DOHH2 (cell line): Measurements from ENCODE around the gene LNX2.

Source experiments
- H3F3A ChIP-seq: fragments of 200-600 bp; sonication (generic), shearing (Covaris generic); 2 replicates; pipeline ENCODE4 v1.6.0; 2016; ENCODE audit warnings: antibody characterized with exemption, mild to moderate bottlenecking; ENCODE audit not compliant: control insufficient read depth, insufficient read depth
- H3K27ac ChIP-seq: fragments of 200-600 bp; sonication (generic); 2 replicates; pipeline ENCODE4 v1.5.1; 2014; ENCODE audit warnings: low read depth, mild to moderate bottlenecking, low read length, moderate library complexity
- H3K27me3 ChIP-seq: fragments of 200-600 bp; sonication (generic); 2 replicates; pipeline ENCODE4 v1.6.1; 2014; ENCODE audit warnings: mild to moderate bottlenecking, low read length, mixed read lengths; ENCODE audit not compliant: control insufficient read depth
- H3K36me3 ChIP-seq: fragments of 200-600 bp; sonication (generic); 2 replicates; pipeline ENCODE4 v1.6.1; 2014; ENCODE audit warnings: mild to moderate bottlenecking, low read length, moderate library complexity, mixed read lengths; ENCODE audit not compliant: control insufficient read depth
- H3K4me1 ChIP-seq: fragments of 200-600 bp; sonication (generic); 2 replicates; pipeline ENCODE4 v1.6.1; 2014; ENCODE audit warnings: mild to moderate bottlenecking, low read length, mixed read lengths; ENCODE audit not compliant: control insufficient read depth
- H3K4me2 ChIP-seq: fragments of 200-600 bp; sonication (generic); 2 replicates; pipeline ENCODE4 v1.6.0; 2014; ENCODE audit warnings: mild to moderate bottlenecking, low read length, moderate library complexity
- H3K4me3 ChIP-seq: fragments of 200-600 bp; sonication (generic); 2 replicates; pipeline ENCODE4 v1.5.1; 2014; ENCODE audit warnings: mild to moderate bottlenecking, low read length, mixed read lengths
- H3K79me2 ChIP-seq: fragments of 200-600 bp; sonication (generic); 2 replicates; pipeline ENCODE4 v1.6.1; 2014; ENCODE audit warnings: mild to moderate bottlenecking, low read length, mixed read lengths; ENCODE audit not compliant: control insufficient read depth
- H3K9me2 ChIP-seq: fragments of 200-600 bp; sonication (generic); replicated peaks from 2 replicates; pipeline ENCODE4 v1.6.1; 2014; ENCODE audit warnings: mild to moderate bottlenecking, low read length, mixed read lengths; ENCODE audit not compliant: control insufficient read depth
- H3K9me3 ChIP-seq: fragments of 200-600 bp; sonication (generic); 2 replicates; pipeline ENCODE4 v1.6.1; 2014; ENCODE audit warnings: antibody characterized with exemption, low read length, mixed read lengths; ENCODE audit not compliant: control insufficient read depth, insufficient read depth
- H4K20me1 ChIP-seq: fragments of 200-600 bp; sonication (generic); 2 replicates; pipeline ENCODE4 v1.6.0; 2014; ENCODE audit warnings: low read depth, mild to moderate bottlenecking, antibody characterized with exemption, low read length, moderate library complexity; ENCODE audit not compliant: control insufficient read depth, insufficient read depth
- EZH2phosphoT487 ChIP-seq: fragments of 200-600 bp; sonication (generic); IDR thresholded peaks from 2 replicates; pipeline ENCODE4 v1.6.1; 2017; ENCODE audit warnings: borderline replicate concordance, mild to moderate bottlenecking, antibody characterized with exemption, low read length, moderate library complexity, mixed read lengths
- TF ChIP-seq, protein P1 (sequence below): fragments of 200-600 bp; sonication (generic); IDR thresholded peaks from one replicate; pipeline ENCODE4 v1.5.1; 2014; ENCODE audit warnings: antibody characterized with exemption, mild to moderate bottlenecking, low read depth, low read length; ENCODE audit not compliant: poor library complexity, severe bottlenecking

LNX2 gene

DNA sequence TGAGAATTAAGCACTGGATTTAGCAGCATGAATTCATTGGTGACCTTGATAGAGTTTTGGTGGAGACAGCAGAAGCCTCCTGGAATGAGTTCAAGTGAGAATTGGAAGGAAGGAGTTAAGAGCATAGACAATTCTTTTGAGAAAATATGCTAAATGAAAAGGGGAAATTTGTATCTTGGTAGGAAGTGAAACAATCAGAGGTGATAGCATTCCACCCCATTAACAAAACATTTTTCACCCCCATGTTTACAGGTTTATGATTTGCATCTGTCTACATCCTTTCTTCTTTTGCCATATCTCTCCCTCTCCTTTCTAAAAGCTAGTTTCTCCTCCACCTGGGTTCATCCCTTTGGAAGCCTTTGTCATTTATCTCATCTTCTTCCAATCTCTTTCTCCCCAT, 27.5 kb downstream of the LNX2 start:
- H3K79me2 ChIP-seq = peaks cover 32% of the 10 kb centered on the region
- no peaks in the 10 kb centered on the region for H4K20me1 ChIP-seq
- H3K4me2 ChIP-seq = peak overlapping the region; percentile 37; the same call in 1 of the 2 replicates
- no peaks in the 10 kb centered on the region for H3K9me2 ChIP-seq
- peaks cover 31% of the 10 kb centered on the region for H3K4me1 ChIP-seq
- H3K27ac ChIP-seq = no peak overlapping the region
- H3K36me3 ChIP-seq = no peaks in the 10 kb centered on the region
- H3K4me3 ChIP-seq = no peak overlapping the region
- TF ChIP-seq, protein P1, sequence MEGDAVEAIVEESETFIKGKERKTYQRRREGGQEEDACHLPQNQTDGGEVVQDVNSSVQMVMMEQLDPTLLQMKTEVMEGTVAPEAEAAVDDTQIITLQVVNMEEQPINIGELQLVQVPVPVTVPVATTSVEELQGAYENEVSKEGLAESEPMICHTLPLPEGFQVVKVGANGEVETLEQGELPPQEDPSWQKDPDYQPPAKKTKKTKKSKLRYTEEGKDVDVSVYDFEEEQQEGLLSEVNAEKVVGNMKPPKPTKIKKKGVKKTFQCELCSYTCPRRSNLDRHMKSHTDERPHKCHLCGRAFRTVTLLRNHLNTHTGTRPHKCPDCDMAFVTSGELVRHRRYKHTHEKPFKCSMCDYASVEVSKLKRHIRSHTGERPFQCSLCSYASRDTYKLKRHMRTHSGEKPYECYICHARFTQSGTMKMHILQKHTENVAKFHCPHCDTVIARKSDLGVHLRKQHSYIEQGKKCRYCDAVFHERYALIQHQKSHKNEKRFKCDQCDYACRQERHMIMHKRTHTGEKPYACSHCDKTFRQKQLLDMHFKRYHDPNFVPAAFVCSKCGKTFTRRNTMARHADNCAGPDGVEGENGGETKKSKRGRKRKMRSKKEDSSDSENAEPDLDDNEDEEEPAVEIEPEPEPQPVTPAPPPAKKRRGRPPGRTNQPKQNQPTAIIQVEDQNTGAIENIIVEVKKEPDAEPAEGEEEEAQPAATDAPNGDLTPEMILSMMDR = no peak
- no peak for TF ChIP-seq EZH2phosphoT487
- no peaks in the 10 kb centered on the region for H3K9me3 ChIP-seq
- H3F3A ChIP-seq = no peaks in the 10 kb centered on the region
- H3K27me3 ChIP-seq = no peaks in the 10 kb centered on the region

DNA sequence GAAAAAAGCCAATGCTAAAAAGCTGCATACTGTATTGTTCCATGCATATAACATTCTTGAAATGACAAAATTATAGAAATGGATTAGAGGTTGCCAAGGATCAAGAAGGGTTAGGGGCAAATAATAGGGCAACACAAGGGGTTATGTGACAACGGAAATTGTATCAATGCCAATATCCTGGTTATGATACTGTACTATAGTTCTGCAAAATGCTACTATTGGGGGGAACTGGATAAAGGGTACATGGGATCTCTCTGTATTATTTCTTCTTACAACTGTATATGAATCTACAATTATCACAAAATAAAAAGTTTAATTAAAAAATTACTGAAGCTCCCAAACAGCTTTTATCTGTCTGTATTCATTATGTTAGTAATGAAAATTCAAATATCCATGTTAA, 31.9 kb downstream of the LNX2 start:
- H3K4me2 ChIP-seq = no peak overlapping the region
- H4K20me1 ChIP-seq = no peaks in the 10 kb centered on the region
- TF ChIP-seq, protein P1 = no peak
- no peak for TF ChIP-seq EZH2phosphoT487
- H3K4me1 ChIP-seq = peaks cover 11% of the 10 kb centered on the region
- no peaks in the 10 kb centered on the region for H3K27me3 ChIP-seq
- H3K9me3 ChIP-seq = no peaks in the 10 kb centered on the region
- H3K27ac ChIP-seq = no peak overlapping the region
- H3K4me3 ChIP-seq = no peak overlapping the region
- H3F3A ChIP-seq = no peaks in the 10 kb centered on the region
- H3K9me2 ChIP-seq = no peaks in the 10 kb centered on the region
- no peaks in the 10 kb centered on the region for H3K36me3 ChIP-seq
- H3K79me2 ChIP-seq = peaks cover 20% of the 10 kb centered on the region

DNA sequence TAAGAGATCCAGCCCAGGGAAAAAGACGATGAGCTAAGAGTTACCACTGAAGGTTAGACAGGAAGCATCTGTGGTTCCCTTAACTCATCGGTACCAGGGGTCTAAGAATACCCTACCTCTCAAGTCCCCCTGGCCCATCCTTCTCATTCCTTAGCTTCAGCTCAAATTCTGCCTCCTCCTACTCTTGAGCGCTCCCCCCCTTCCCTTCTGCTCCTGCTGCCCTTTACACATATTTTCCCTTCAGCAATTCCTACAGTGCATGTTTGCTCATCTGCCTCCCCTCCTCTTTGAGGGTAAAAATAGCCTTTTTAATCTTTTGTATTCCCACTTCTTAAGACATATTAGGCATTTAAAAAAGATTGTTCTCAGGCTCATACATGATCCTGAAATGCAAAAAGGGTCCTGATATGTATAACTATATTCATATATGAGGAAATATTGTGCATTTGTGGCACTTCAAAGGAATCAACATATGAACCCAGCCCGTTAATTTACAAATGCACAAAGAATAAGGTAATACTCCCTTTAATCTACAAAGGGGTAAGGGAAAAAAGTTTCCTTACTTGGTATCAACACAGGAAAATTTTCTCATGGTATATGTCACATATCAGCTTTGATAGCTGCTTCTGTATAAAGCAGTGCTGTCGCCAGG, 33.1 kb downstream of the LNX2 start:
- H3K79me2 ChIP-seq = peaks cover 16% of the 10 kb centered on the region
- H3K36me3 ChIP-seq = no peaks in the 10 kb centered on the region
- no peaks in the 10 kb centered on the region for H3K9me3 ChIP-seq
- no peaks in the 10 kb centered on the region; the same call in 1 of the 2 replicates for H3K4me1 ChIP-seq
- no peaks in the 10 kb centered on the region for H3K27me3 ChIP-seq
- TF ChIP-seq, protein P1 = no peak
- no peak for TF ChIP-seq EZH2phosphoT487
- H4K20me1 ChIP-seq = no peaks in the 10 kb centered on the region
- no peak overlapping the region for H3K4me2 ChIP-seq
- no peak overlapping the region for H3K4me3 ChIP-seq
- H3K27ac ChIP-seq = no peak overlapping the region
- H3F3A ChIP-seq = no peaks in the 10 kb centered on the region
- no peaks in the 10 kb centered on the region for H3K9me2 ChIP-seq
